ENCODE data around the gene TMPRSS6. TPM values are rescaled to one million over a fixed set of nuclear protein-coding genes. Genes with fewer than 3 reads are reported as not detected.

TMPRSS6 gene
- total RNA-seq, 1 donor from 2014 or later = 2.1 TPM

DNA sequence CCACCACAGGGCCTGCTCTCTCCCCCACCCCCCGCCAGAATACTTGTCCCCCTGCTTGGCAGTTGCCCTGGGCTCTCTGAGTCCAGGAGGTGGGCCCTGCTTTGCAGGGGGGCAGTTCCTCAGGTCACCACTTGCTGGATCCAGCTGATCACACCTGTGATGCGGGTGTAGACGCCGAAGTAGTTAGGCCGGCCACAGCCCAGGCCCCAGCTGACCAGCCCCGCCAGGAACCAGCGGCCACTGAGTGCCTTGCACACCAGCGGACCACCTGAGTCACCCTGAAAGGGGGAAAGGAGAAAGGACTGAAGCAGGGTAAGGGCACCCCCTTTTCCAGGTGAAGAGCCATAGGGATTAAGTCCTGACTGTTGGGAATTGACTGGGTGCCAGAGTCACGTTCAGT, 43.6 kb downstream of the TMPRSS6 start:
- no peaks in the 10 kb centered on the region for H3K4me1 ChIP-seq
- ATAC-seq (no peak), DNase-seq (no peak)
- peaks cover 24% of the 10 kb centered on the region for H3K27me3 ChIP-seq
- TF ChIP-seq, protein P1, sequence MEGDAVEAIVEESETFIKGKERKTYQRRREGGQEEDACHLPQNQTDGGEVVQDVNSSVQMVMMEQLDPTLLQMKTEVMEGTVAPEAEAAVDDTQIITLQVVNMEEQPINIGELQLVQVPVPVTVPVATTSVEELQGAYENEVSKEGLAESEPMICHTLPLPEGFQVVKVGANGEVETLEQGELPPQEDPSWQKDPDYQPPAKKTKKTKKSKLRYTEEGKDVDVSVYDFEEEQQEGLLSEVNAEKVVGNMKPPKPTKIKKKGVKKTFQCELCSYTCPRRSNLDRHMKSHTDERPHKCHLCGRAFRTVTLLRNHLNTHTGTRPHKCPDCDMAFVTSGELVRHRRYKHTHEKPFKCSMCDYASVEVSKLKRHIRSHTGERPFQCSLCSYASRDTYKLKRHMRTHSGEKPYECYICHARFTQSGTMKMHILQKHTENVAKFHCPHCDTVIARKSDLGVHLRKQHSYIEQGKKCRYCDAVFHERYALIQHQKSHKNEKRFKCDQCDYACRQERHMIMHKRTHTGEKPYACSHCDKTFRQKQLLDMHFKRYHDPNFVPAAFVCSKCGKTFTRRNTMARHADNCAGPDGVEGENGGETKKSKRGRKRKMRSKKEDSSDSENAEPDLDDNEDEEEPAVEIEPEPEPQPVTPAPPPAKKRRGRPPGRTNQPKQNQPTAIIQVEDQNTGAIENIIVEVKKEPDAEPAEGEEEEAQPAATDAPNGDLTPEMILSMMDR (IDR thresholded peaks at IDR 0.05) = no peak
- no peak overlapping the region for H3K27ac ChIP-seq
- H3K9me3 ChIP-seq = no peaks in the 10 kb centered on the region
- no peaks in the 10 kb centered on the region for H3K36me3 ChIP-seq
- intact Hi-C loops (cut with DNase I) = no loop called here
- no peak overlapping the region for H3K4me3 ChIP-seq

DNA sequence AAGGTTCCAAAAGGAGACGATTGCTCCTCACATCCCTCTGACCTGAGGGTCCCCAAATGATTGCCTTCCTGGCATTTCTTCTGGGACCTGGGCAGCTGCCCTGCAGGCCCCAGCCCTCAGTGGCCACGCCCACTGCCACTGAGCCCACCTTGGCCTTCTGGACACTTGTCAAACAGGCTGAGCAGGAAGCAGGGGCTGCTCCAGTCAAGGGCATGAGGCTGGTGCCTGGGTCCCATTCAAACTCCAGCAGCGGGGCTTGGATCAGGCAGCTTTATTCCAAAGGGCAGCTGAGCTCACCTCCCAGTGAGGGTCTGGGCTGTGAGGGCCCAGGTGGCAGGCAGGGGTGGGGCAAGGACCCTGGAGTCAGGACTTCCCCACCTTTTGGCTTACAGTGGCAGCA, 44.3 kb downstream of the TMPRSS6 start:
- Histone ChIP-seq H3K4me1 (no peaks in the 10 kb centered on the region), H3K4me3 (no peak overlapping the region), H3K27me3 (peaks cover 19% of the 10 kb centered on the region), H3K27ac (no peak overlapping the region), H3K9me3 (no peaks in the 10 kb centered on the region), H3K36me3 (no peaks in the 10 kb centered on the region)
- ATAC-seq (no peak), DNase-seq (no peak)
- TF ChIP-seq, protein P1 (IDR thresholded peaks at IDR 0.05) = no peak
- intact Hi-C loops (cut with DNase I) = no loop called here

DNA sequence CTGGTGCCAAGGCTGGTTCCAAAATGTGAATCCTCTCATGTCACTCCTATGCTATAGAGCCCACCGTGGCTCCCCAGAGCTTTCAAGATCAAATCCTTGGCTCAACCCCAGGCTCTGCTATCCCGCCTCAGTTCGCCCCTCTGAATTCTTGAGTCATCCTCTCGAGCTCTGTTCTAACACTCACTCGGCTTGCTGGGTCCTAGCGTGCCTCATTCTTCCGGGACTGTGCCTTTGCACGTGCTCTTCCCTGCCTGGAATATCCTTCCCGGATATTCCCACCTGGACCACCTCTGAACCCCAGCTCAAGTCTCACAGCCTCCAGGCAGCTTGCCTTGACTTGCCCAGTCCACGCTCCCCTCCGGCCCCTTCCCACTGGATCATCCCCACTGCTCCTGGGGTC, 45.0 kb downstream of the TMPRSS6 start:
- Histone ChIP-seq H3K36me3 (no peaks in the 10 kb centered on the region), H3K9me3 (no peaks in the 10 kb centered on the region), H3K4me3 (no peak overlapping the region), H3K27ac (no peak overlapping the region), H3K27me3 (peaks cover 13% of the 10 kb centered on the region), H3K4me1 (no peaks in the 10 kb centered on the region)
- DNase-seq (no peak), ATAC-seq (no peak)
- TF ChIP-seq, protein P1 (IDR thresholded peaks at IDR 0.05) = no peak
- intact Hi-C loops (cut with DNase I) = no loop called here

DNA sequence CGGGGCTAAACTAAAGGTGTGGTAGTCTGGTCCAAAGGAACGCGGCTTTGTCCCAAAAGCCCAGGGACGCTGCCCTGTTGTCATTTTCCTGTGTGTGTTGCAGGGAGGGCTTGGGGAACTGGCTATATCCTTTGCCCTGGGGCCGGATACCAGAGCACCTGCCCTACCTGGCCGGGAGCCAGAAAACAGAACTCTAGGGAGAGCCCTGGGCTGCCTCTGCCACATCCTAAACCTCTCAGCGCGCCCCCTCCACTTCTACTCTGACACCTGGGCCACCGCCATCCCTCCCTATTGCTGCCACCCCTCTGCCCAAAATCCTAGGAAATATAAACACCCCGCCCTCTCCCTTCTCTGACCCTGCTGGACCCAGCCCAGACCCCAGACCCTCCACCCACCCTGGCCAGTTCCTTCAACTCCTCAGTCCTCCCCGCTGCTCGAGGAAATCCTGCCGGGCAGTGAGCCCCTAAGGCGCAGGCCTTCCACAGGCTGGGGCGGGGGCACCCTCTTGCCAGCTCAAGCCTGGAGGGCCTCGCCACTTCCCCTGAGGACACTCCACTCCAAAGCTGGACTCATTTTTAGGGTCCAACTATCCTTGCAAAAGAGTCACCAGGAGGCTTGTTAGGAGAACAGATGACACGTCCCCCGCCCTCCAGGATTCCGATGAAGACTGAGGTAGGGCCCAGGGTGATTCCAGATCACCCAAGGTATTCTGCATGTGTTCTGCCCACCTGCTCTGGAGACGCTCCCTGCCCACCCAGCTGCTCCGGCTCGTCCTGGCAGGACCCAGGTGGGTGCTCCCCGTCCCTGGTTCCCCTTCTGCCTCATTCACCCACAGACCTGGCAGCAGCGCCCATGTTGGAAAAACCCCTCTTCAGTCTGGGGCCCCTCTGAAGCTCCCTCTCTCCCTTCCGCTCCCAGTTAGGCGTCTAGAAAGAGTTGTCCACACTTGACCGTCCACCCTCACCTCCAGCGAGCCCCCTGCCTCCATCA, 45.8 kb downstream of the TMPRSS6 start:
- Histone ChIP-seq H3K4me3 (no peak overlapping the region), H3K27ac (no peak overlapping the region), H3K36me3 (peaks cover 2% of the 10 kb centered on the region), H3K4me1 (no peaks in the 10 kb centered on the region), H3K9me3 (no peaks in the 10 kb centered on the region), H3K27me3 (peaks cover 6% of the 10 kb centered on the region)
- DNase-seq = no peak
- no peak for ATAC-seq
- intact Hi-C loops (cut with DNase I) = no loop called here
- TF ChIP-seq, protein P1 (IDR thresholded peaks at IDR 0.05) = no peak

DNA sequence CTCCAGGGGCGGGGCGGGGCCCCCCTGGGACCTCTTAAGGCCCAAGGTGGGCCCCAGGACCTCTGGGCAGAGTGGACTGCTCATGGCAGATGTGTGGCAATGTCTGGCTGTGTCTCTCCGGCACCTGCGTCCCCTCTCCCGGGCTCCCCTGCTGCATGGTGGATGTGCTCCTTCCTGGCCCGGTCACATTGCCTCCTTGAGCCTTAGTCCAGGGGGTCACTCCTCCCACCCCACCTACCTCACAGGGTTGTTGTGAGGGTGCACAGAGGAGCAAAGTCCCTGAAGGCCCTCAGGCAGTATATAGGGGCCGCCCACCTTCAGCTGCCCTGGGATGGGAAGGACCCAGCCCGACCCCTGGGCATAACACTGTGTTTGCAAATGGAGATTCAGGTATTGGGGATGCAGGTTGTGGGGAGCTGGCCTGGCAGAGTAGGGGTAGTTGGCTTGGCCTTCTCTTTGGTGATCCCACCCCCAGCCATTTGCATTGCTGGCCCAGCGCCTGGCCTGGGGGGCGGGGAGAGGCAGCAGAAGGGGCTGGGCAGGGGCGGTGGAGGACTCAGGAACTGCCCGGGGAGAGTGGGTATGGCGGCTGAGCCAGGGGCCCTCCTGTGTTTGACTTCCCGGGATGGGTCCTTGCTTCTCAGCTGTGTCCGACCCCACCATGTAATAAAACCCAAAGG, 46.7 kb downstream of the TMPRSS6 start:
- Histone ChIP-seq H3K4me1 (no peaks in the 10 kb centered on the region), H3K36me3 (peaks cover 6% of the 10 kb centered on the region), H3K4me3 (no peak overlapping the region), H3K27me3 (no peaks in the 10 kb centered on the region), H3K9me3 (no peaks in the 10 kb centered on the region), H3K27ac (no peak overlapping the region)
- DNase-seq (no peak), ATAC-seq (no peak)
- TF ChIP-seq, protein P1 (IDR thresholded peaks at IDR 0.05) = no peak
- intact Hi-C loops (cut with DNase I) = no loop called here

Measured in upper lobe of right lung (tissue), 1 donor.